Measurements from ENCODE around the gene ZC3H7B. TPM values are rescaled to one million over a fixed set of nuclear protein-coding genes. Genes with fewer than 3 reads are reported as not detected.
A peak's percentile ranks its signal among the peaks of the same experiment; 100 is the strongest.
"Not testable (repeated sequence)": the region's sequence is repeated elsewhere in the genome, so short reads cannot be mapped to it uniquely, and the experiment has no call there.

Gene ZC3H7B
- 10 to 100 TPM; 20.0 to 42.5 (median 34.9) TPM for polyA plus RNA-seq

GRCh38 chr22:41301085-41302020 is at the start of gene ZC3H7B:
Gene ZC3H7B (plus strand): TSS chr22:41301525. CDS start chr22:41320661, 19,136 bp downstream.
- 0% methylated on average over 73 to 74 of the region's 74 CpGs for WGBS, 3 donors
- H3K27ac ChIP-seq (ENCODE audit: low read depth, low read length) = peak within 1 kb of the TSS; percentile 62

DNA sequence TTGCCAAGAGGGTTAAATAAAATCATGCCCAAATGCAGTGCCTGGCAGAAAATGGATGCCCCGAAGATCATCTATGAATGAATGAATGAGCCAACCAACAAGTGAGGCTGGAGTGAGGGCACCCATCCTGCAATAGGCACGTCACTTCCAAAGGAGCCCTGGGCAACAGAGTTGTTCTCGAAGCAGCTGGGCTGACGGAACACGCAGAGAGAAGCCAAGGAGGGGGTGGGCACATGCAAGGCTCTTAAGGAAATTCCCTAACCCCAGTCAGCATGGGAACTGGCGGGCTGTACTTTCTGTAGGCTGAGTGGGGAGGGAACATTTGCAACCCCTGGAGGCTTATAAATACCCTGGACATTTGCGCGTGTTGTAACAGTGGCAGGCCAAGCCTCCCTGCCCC is 49.0 kb upstream of the ZC3H7B start:
- no peak overlapping the region for H3K27ac ChIP-seq (ENCODE audit: low read depth, low read length)
- WGBS, 3 donors = 82 to 91% (median 87%) methylated on average over 8 of the region's 8 CpGs

- WGBS, 3 donors = 75 to 97% (median 77%) methylated on average over 7 of the region's 7 CpGs
- no peak overlapping the region for H3K27ac ChIP-seq (ENCODE audit: low read depth, low read length)
Measured at GRCh38 chr22:41254230-41254629, 47.1 kb upstream of the ZC3H7B start.

GRCh38 chr22:41256254-41257253 is 44.8 kb upstream of the ZC3H7B start:
- no peak overlapping the region for H3K27ac ChIP-seq (ENCODE audit: low read depth, low read length)
- 79 to 86% (median 85%) methylated on average over 20 of the region's 20 CpGs for WGBS, 3 donors

GRCh38 chr22:41257696-41258095 is 43.6 kb upstream of the ZC3H7B start:
- WGBS, 3 donors = 92 to 96% (median 96%) methylated on average over 11 of the region's 11 CpGs

DNA sequence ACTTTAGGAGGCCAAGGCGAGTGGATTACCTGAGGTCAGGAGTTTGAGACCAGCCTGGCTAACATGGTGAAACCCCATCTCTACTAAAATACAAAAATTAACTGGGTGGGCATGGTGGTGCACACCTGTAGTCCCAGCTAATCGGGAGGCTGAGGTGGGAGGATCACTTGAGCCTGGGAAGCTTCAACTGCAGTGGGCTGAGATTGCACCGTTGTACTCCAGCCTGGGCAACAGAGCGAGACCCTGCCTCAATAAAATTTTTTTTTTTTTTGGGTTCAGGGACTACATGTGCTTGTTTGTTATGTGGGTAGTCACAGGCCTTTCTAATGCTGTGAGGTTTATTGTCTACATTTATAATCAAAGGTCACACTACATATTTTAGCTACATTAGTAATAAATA is 41.6 kb upstream of the ZC3H7B start:
- H3K27ac ChIP-seq (ENCODE audit: low read depth, low read length) = not testable (repeated sequence)
- 97 to 99% (median 98%) methylated on average over 4 of the region's 4 CpGs for WGBS, 3 donors

More at GRCh38 chr22:41257696-41258095, 43.6 kb upstream of the ZC3H7B start:
- no peak overlapping the region for H3K27ac ChIP-seq (ENCODE audit: low read depth, low read length)

- H3K27ac ChIP-seq (ENCODE audit: low read depth, low read length) = no peak overlapping the region
- 97 to 98% (median 98%) methylated on average over 7 of the region's 7 CpGs for WGBS, 3 donors
Measured at GRCh38 chr22:41260871-41261270, 40.5 kb upstream of the ZC3H7B start.

- no peak overlapping the region for H3K27ac ChIP-seq (ENCODE audit: low read depth, low read length)
- 77 to 85% (median 81%) methylated on average over 12 of the region's 12 CpGs for WGBS, 3 donors
Measured at GRCh38 chr22:41261541-41262249, 39.6 kb upstream of the ZC3H7B start.

DNA sequence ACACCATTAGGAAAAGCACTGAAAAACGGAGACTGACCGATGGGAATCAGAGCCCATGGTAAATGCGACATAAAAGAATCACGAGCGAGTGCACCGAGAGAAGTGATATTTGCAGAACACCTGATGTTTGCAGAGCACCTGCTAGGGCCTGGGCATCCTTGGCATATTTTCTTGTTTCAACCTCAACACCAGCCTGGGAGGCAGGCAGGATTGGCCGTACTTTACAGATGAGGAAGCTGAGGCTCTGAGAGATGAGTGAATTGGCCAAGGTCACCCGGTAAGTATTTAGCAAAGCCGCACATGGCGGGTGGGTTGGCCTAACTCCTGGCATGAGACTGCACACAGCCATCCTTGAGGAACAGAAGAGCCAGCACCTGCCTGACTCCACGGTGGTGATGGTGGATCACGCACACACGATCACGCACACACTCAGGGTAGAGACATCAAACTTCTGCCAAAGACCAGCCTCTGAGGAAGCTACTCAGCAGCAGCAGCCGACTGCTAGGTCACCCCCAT is 39.0 kb upstream of the ZC3H7B start:
- WGBS, 3 donors = 85 to 94% (median 91%) methylated on average over 15 of the region's 15 CpGs
- H3K27ac ChIP-seq (ENCODE audit: low read depth, low read length) = no peak overlapping the region

DNA sequence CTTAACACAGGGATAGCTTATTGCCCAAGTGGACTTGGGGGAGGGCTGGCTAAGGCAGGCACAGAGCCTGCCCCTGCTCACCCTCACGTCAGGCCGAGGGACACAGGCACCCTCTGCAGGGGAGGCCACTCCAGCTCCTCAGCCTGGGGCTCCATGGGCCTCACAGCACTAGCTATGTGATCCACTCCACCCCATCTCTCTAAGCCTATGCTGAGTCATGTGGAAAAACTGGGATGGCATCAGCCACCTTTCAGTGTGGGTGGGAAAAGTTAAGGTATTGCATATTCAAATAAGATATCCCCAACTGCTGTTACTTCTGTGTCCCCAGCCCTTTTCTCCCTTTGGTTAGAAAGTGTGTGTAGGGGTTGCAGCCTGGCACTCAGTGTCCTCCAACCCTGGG is 37.6 kb upstream of the ZC3H7B start:
- no peak overlapping the region for H3K27ac ChIP-seq (ENCODE audit: low read depth, low read length)
- 89 to 94% (median 91%) methylated on average over 2 of the region's 2 CpGs for WGBS, 3 donors

DNA sequence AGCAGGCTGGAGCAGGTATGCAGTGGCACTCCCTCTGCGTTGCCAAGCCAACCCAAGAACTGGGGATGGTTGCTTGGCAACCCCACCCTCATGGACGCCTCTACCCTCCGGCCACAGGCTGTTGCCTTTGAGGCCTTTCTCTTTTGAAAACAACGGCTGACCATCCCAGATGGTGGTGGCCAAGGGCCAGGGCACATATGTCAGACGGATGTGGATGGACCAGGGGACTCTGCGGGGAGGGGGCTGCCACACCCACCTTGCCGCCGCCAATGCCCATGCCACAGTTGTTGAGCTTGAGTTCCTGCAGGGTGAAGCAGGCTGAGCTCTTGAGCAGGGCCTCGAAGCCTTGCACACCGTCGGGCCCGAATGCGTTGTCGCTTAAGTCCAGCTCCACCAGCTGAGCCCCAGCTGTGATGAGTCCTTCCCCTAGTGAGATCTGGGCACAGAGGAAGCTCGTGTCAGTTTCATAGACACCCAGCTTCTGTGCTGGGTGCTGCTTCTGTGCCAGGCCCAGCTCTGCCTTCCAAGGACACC is 36.9 kb upstream of the ZC3H7B start:
- 90 to 94% (median 93%) methylated on average over 15 of the region's 15 CpGs for WGBS, 3 donors
- no peak overlapping the region for H3K27ac ChIP-seq (ENCODE audit: low read depth, low read length)

DNA sequence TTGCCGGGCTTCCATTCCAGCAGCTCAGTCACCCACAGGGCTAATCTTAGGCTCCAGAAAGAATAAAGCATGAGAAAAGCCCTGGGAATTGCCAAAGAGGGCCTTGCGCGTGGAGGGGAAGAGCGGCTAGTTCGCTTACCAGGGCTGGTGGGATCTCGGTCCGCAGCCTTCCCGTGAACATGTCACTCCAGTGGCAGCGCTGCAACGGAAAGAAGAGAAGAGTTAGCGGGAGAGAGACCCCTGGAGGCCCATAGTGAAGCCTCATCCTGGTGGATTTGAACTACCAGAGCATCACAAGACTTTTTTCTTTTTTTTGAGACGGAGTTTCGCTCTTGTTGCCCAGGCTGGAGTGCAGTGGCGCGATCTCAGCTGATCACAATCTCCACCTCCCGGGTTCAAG is 33.4 kb upstream of the ZC3H7B start:
- WGBS, 3 donors = 95 to 97% (median 96%) methylated on average over 16 of the region's 16 CpGs
- no peak overlapping the region for H3K27ac ChIP-seq (ENCODE audit: low read depth, low read length)

GRCh38 chr22:41271787-41272186 is 29.5 kb upstream of the ZC3H7B start:
- H3K27ac ChIP-seq (ENCODE audit: low read depth, low read length) = no peak overlapping the region
- 89 to 94% (median 93%) methylated on average over 9 of the region's 9 CpGs for WGBS, 3 donors

DNA sequence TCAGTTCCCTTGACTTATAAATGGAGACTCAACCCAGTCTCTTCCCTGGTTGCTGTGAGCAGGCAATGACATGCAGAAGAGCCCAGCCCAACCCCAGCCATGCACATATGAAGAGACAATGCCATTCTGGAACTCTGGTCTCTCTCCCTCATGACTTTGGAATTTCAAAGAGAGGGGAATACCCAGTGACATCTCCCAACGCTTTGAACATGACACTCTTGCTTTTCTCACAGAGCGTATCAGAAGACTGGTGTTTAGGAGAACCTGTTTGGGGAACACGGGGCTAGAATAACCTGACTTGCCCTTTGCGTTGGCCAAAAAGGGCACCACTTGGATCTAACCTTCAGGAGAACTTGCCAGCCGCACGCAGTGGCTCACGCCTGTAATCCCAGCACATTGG is 28.2 kb upstream of the ZC3H7B start:
- 93 to 96% (median 95%) methylated on average over 7 of the region's 7 CpGs for WGBS, 3 donors
- no peak overlapping the region for H3K27ac ChIP-seq (ENCODE audit: low read depth, low read length)

- H3K27ac ChIP-seq (ENCODE audit: low read depth, low read length) = no peak overlapping the region
- WGBS, 3 donors = 76 to 89% (median 87%) methylated on average over 4 of the region's 4 CpGs
Measured at GRCh38 chr22:41274856-41275255, 26.5 kb upstream of the ZC3H7B start.

- H3K27ac ChIP-seq (ENCODE audit: low read depth, low read length) = no peak overlapping the region
- WGBS, 3 donors = 81 to 83% (median 82%) methylated on average over 3 of the region's 3 CpGs
Measured at GRCh38 chr22:41280065-41280464, 21.3 kb upstream of the ZC3H7B start.

DNA sequence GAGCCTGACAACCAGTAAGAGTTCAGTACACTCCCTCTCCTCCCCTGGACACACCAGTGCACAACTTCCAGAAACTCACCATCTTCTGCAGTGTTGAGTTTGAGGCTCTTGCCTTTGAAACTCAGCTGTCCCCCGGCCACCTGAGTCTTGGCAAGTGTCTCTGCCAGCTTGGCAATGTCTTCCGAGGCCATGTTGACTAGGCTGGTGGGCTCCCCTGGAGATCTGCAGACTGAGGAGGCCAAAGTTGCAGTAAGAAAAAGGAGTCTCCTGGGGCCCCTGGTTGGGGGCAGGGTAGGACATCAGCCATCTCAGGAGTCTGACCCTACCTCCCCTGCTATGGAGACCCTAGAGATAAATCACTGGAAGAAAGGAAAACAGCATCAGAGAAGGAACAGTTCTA is 20.5 kb upstream of the ZC3H7B start:
- WGBS, 3 donors = 86 to 93% (median 92%) methylated on average over 2 of the region's 2 CpGs
- no peak overlapping the region for H3K27ac ChIP-seq (ENCODE audit: low read depth, low read length)

- WGBS, 3 donors = 80 to 92% (median 92%) methylated on average over 10 of the region's 10 CpGs
Measured at GRCh38 chr22:41284465-41284864, 16.9 kb upstream of the ZC3H7B start.

More at GRCh38 chr22:41284465-41284864, 16.9 kb upstream of the ZC3H7B start:
- H3K27ac ChIP-seq (ENCODE audit: low read depth, low read length) = no peak overlapping the region

Data from adipose tissue (tissue), 3 donors.